ENCODE data around the gene BCAS3.

The BCAS3 gene

GRCh38 chr17:61179380-61179806 lies 501.7 kb downstream of the BCAS3 start:
- no peak for DNase-seq
- in situ Hi-C loops (cut with MboI; ENCODE audit: low pct_unique_long_range_greater_than_20kb, low sequenced_read_pairs), result no loop called here

GRCh38 chr17:61183793-61184192 lies 506.1 kb downstream of the BCAS3 start:
- in situ Hi-C loops (cut with MboI; ENCODE audit: low pct_unique_long_range_greater_than_20kb, low sequenced_read_pairs), result no loop called here
- no peak for DNase-seq

GRCh38 chr17:61185385-61185784 lies 507.7 kb downstream of the BCAS3 start:
- no peak for DNase-seq
- in situ Hi-C loops (cut with MboI; ENCODE audit: low pct_unique_long_range_greater_than_20kb, low sequenced_read_pairs), result no loop called here

GRCh38 chr17:61187038-61187437 lies 509.4 kb downstream of the BCAS3 start:
- in situ Hi-C loops (cut with MboI; ENCODE audit: low pct_unique_long_range_greater_than_20kb, low sequenced_read_pairs), result no loop called here
- DNase-seq, result no peak

GRCh38 chr17:61188081-61188480 lies 510.4 kb downstream of the BCAS3 start:
- in situ Hi-C loops (cut with MboI; ENCODE audit: low pct_unique_long_range_greater_than_20kb, low sequenced_read_pairs), result no loop called here

DNA sequence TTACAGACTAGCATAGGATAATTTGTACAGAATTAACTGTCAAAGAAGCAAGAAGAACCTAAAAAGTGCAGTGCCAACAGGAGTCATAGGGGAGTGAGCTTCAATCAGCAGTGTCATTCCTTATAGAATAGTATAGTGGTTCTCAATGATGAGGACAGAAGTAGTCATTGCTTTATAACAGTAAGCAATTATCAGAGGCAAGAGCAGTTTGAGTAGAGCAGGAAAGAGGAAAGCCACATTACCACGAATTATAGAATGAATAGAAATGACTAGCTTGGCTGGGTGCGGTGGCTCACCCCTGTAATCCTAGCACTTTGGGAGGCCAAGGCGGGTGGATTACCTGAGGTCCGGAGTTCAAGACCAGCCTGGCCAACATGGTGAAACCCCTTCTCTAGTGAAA lies 512.3 kb downstream of the BCAS3 start:
- in situ Hi-C loops (cut with MboI; ENCODE audit: low pct_unique_long_range_greater_than_20kb, low sequenced_read_pairs), result no loop called here
- DNase-seq, result no peak

More at GRCh38 chr17:61188081-61188480, 510.4 kb downstream of the BCAS3 start:
- no peak for DNase-seq

DNA sequence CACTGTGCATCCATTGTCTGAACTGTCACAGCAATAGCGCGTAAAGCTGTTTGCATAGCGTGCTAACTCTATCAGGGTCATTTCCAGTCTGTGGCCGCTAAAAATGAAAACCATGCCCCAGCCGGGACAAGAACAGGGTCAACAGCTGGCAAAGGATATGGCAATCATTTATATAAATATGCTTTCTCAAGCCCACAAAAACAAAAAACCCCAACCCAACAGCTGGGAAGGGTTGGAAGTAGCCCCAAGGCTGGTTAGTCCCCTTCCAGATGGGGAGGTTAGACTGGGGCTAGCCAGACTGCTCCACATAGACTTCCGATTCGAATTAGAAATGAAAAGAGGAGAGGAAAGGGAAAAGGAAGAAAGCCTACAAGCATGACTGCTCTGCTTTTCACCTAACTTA lies 518.7 kb downstream of the BCAS3 start:
- in situ Hi-C loops (cut with MboI; ENCODE audit: low pct_unique_long_range_greater_than_20kb, low sequenced_read_pairs), result no loop called here
- no peak for DNase-seq

GRCh38 chr17:61196799-61197198 lies 519.1 kb downstream of the BCAS3 start:
- in situ Hi-C loops (cut with MboI; ENCODE audit: low pct_unique_long_range_greater_than_20kb, low sequenced_read_pairs), result no loop called here
- no peak for DNase-seq

DNA sequence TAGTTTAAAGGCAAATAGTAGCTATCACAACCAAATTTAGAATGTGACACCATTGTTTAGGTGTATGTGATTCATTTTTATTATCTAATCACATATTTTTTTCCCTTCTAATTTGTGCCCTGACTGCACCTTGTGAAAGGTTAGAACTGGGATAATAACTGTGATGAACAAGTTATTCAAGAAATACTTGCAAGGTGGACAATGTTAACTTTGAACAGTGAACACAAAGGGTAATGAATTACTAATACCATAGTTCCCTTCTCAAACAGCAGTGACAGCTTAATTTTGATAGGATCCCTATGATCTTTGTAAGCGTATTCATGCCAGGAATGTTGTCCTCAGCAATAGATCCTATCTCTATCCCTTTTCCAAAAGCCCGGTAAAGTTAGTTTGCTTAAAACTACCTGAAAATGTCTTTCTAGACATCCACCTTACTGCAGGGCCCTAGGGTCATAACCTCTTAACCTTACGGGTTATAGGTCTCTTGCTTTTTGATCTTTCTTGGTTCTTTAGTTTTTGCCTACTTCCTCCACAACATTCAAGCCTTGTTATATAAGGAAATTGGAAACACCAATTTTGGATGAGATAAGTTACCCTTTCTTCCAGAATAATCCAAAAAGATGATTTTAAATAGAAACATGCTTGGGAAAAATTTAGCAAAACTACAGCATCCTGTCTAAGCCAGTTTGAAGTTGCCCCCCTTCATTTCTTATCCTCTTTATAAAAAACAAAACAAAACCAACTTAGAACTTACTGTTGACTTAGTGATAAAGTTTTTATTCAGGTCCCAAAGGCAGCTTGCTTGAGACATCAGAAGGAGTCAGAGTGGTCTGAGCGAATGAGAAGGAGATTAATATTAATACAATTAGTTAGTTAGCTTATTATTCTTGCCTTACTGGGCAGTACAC lies 522.0 kb downstream of the BCAS3 start:
- DNase-seq, result no peak
- in situ Hi-C loops (cut with MboI; ENCODE audit: low pct_unique_long_range_greater_than_20kb, low sequenced_read_pairs), result no loop called here

DNA sequence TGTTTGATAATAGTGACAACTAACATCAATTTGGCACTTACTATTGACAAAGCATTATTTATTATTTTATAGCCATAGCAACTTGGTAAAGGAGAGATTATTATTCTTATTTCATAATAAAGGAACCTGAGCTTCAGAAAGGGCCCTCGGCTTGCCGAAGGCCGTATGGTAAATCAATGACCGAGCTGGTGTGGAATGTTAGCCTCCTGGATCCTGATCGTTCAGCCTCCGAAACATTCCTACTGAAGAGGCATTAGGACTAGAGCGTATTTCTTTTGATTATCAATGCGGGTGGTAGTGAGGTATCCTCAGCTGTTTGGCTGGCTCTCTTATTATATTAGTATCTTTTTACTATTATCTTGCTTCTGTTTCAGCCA lies 522.7 kb downstream of the BCAS3 start:
- no peak for DNase-seq
- in situ Hi-C loops (cut with MboI; ENCODE audit: low pct_unique_long_range_greater_than_20kb, low sequenced_read_pairs), result no loop called here

GRCh38 chr17:61201211-61201610 lies 523.6 kb downstream of the BCAS3 start:
- DNase-seq, result no peak
- in situ Hi-C loops (cut with MboI; ENCODE audit: low pct_unique_long_range_greater_than_20kb, low sequenced_read_pairs), result no loop called here

GRCh38 chr17:61202564-61202963 lies 524.9 kb downstream of the BCAS3 start:
- in situ Hi-C loops (cut with MboI; ENCODE audit: low pct_unique_long_range_greater_than_20kb, low sequenced_read_pairs), result no loop called here
- no peak for DNase-seq

- in situ Hi-C loops (cut with MboI; ENCODE audit: low pct_unique_long_range_greater_than_20kb, low sequenced_read_pairs), result no loop called here
These were observed 526.0 kb downstream of the BCAS3 start for GRCh38 chr17:61203671-61204131.

DNA sequence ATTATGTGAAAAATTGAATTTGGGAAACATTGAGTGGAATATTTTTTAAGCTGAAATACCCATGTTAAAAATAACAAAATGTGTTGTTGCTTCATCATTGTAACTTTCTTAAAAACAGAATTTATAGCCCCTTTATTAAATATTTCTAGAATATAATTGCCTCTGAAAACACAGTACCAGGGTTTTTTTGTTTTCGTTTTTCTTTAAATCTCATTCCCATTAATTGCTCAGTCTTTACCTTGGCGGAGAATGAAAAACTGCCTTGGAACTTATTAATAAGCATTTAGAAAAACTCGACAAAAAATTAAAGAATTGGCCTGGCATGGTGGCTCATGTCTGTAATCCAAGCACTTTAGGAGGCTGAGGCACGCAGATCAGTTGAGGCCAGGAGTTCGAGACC lies 526.8 kb downstream of the BCAS3 start:
- in situ Hi-C loops (cut with MboI; ENCODE audit: low pct_unique_long_range_greater_than_20kb, low sequenced_read_pairs), result no loop called here
- no peak for DNase-seq

More at GRCh38 chr17:61203671-61204131, 526.0 kb downstream of the BCAS3 start:
- no peak for DNase-seq

DNA sequence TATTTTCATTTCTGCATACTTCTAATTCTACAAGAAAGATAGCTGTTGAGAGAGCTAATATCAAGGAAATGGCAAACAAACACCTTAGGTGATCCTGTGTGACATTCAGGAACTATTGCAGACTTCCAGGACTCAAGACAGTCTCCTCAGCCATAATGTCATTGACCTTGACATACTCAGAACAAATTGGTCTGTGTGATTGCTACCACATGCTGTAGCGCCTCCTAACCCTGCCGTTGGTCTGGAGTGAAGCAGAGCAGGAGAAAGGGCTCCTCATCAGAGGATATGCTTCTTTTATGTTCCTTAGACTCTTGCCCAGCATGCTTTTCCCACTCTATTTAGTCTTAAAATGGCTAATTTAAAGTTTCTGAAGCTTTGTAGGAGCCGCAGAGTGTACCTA lies 527.8 kb downstream of the BCAS3 start:
- DNase-seq, result no peak
- in situ Hi-C loops (cut with MboI; ENCODE audit: low pct_unique_long_range_greater_than_20kb, low sequenced_read_pairs), result no loop called here

DNA sequence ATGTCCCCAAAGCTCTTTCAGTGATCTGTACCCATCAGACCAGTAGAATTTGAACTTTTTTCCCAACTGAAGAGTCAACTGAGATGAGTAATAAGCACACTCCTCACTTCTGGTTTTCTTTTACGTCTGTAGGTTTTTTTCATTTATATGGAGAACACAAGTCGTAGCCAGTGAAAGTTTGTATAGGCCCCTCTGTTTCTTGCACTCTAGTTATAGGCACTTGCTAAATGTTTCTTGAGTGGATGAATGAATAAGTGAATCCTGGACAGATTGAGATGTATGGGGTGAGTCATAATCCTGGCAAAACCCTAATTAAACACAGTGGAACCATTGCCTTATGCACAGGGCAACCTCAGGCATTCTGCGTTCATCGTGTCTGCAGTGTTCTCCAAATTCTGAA lies 528.3 kb downstream of the BCAS3 start:
- DNase-seq, result no peak
- in situ Hi-C loops (cut with MboI; ENCODE audit: low pct_unique_long_range_greater_than_20kb, low sequenced_read_pairs), result no loop called here

DNA sequence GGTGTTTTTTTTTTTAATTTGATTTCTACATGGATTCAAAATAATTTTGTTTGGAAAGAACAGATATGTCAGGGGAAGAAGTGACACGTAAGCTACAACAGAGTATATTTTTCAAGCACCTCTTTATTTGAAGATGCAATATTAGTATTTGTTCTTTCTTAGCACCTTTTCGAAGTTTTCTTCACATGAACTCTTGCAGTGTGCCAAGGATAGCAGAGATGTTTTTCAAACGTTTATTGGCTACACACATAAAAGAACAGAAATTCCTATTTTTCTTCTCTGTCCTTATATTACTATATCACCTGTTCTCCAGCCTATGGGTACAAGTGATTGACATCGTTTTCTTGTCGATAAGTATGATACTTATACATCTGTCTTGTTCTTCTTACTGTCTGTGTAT lies 529.3 kb downstream of the BCAS3 start:
- in situ Hi-C loops (cut with MboI; ENCODE audit: low pct_unique_long_range_greater_than_20kb, low sequenced_read_pairs), result no loop called here

DNA sequence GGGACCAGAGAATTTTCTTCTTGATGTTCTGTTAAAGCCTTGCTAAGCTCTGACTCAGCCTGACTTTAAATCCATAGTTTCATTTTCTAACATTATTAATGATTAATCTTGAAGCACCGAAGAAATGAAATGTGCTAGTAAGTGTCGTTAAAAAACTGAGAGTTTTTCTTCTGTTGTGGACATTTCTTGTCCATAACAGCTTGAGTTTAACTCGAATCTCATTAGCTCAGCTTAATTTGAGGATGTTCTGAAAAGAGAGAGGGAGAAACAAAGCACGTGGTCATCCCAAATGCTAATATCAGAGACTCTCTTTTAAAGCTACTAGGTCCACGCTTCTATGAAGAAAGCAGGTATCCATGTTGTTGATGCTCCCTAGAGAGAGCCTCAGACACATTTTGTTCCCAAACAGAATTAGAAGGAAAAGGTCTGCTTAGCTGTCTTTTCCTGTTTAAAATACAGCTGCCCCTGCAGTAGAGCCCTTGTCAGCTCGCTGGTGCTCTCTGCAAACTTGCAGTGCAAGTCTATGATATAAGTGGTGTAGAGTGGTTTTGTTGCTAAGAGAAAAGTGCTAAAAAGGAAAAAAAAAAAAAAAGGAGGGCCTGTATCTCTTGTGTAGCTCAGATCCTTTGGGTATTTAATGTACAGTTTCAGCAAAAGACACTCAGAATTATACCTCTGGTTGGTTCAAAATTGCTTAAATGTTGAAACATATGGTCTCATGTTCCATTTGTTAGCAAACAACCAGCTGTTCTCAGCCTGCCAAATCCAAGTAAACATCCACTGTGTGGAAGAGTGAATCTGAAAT lies 530.9 kb downstream of the BCAS3 start:
- DNase-seq, result no peak

More for the DNA sequence above, 529.3 kb downstream of the BCAS3 start:
- no peak for DNase-seq

DNA sequence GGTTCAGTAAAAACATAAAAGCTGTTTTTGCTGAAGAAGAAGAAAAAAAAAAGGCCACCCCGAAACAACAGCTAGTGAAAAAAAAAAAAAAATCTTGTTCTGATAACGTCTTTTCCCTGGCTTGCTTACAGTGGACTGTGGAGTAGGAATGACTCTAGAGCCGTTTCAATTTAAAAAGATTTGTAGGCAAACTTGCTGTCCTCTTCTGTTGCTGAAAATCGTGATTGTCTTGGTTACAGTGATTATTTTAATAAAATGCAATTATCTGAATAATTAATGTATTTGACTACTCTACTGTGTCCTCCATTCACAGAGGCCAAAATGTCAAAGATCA lies 531.4 kb downstream of the BCAS3 start:
- DNase-seq, result no peak
- in situ Hi-C loops (cut with MboI; ENCODE audit: low pct_unique_long_range_greater_than_20kb, low sequenced_read_pairs), result no loop called here

More for the DNA sequence above, 530.9 kb downstream of the BCAS3 start:
- in situ Hi-C loops (cut with MboI; ENCODE audit: low pct_unique_long_range_greater_than_20kb, low sequenced_read_pairs), result no loop called here

- DNase-seq, result no peak
- in situ Hi-C loops (cut with MboI; ENCODE audit: low pct_unique_long_range_greater_than_20kb, low sequenced_read_pairs), result no loop called here
These were observed 531.9 kb downstream of the BCAS3 start for GRCh38 chr17:61209525-61209924.
